SK-N-SH treated with all-trans-retinoic acid at 6 μM for 48 hours (cell line): Measurements from ENCODE around the gene KCNQ5.

Experiments used
- OSR1 ChIP-seq: fragments of 250-450 bp; sonication (Bioruptor Pico); IDR thresholded peaks from 2 replicates; pipeline ENCODE4 v1.8.0; 2022; ENCODE audit warnings: moderate library complexity, mild to moderate bottlenecking, inconsistent platforms
- PATZ1 ChIP-seq: fragments of 250-450 bp; sonication (Bioruptor Pico); IDR thresholded peaks from 2 replicates; pipeline ENCODE4 v1.8.0; 2020; ENCODE audit warnings: mild to moderate bottlenecking, moderate library complexity, borderline replicate concordance
- POU6F1 ChIP-seq: fragments of 250-450 bp; sonication (Bioruptor Pico); IDR thresholded peaks from 2 replicates; pipeline ENCODE4 v1.8.0; 2021; ENCODE audit warnings: low read depth, mild to moderate bottlenecking, moderate library complexity, borderline replicate concordance
- TCF4 ChIP-seq: fragments of 250-450 bp; sonication (Bioruptor Pico); IDR thresholded peaks from 2 replicates; pipeline ENCODE4 v1.8.0; 2021; ENCODE audit warnings: mild to moderate bottlenecking, moderate library complexity, borderline replicate concordance
- ZC3H10 ChIP-seq: fragments of 250-450 bp; sonication (Bioruptor Pico); IDR thresholded peaks from 2 replicates; pipeline ENCODE4 v1.5.1; 2021; ENCODE audit warnings: mild to moderate bottlenecking, moderate library complexity
- ZFP3 ChIP-seq: fragments of 250-450 bp; sonication (Bioruptor Pico); IDR thresholded peaks from 2 replicates; pipeline ENCODE4 v1.5.0; 2020; ENCODE audit warnings: mild to moderate bottlenecking, moderate library complexity
- ZFP30 ChIP-seq: fragments of 450-650 bp; formaldehyde crosslinking; IDR thresholded peaks from 2 replicates; pipeline ENCODE4 v1.5.0; 2022; ENCODE audit warnings: mild to moderate bottlenecking, moderate library complexity
- ZNF70 ChIP-seq: fragments of 450-650 bp; formaldehyde crosslinking; IDR thresholded peaks from 2 replicates; pipeline ENCODE4 v1.5.0; 2020; ENCODE audit warnings: mild to moderate bottlenecking, moderate library complexity
- ZNF8 ChIP-seq: fragments of 450-650 bp; formaldehyde crosslinking; IDR thresholded peaks from 2 replicates; pipeline ENCODE4 v1.5.0; 2020; ENCODE audit warnings: mild to moderate bottlenecking, moderate library complexity

- TF ChIP-seq ZFP3 = no peak
- no peak for TF ChIP-seq POU6F1 (CRISPR knock-in tag)
- TF ChIP-seq OSR1 = no peak
- no peak for TF ChIP-seq TCF4 (CRISPR knock-in tag)
- no peak for TF ChIP-seq PATZ1 (CRISPR knock-in tag)
- TF ChIP-seq ZNF70 = no peak
- TF ChIP-seq ZC3H10 (CRISPR knock-in tag) = no peak
- TF ChIP-seq ZFP30 = no peak
- no peak for TF ChIP-seq ZNF8 (CRISPR knock-in tag)
Observed at GRCh38 chr6:72865467-72865866, 243.6 kb downstream of the KCNQ5 start.
